Endothelial cell of umbilical vein (primary cell): ENCODE data around the gene DRAP1. TPM values are rescaled to one million over a fixed set of nuclear protein-coding genes. Genes with fewer than 3 reads are reported as not detected.
A peak's percentile ranks its signal among the peaks of the same experiment; 100 is the strongest.

Source experiments
- BruUV-seq: library from RNA; stranded (reverse); fragments of 400-500 nt; replicated peaks from 2 replicates; lab custom pipeline; 2021; lab: Mats Ljungman, UMichigan
- CTCF ChIA-PET: fragments of 300-600, 350-600 bp; sonication (Branson Sonifier 250); formaldehyde crosslinking; loops from one replicate; lab custom pipeline; 2021; ENCODE audit warnings: antibody characterized with exemption, inconsistent platforms; lab: Charles Lee
- POLR2A ChIA-PET: fragments of 300-600, 350-600 bp; sonication (Branson Sonifier 250); formaldehyde crosslinking; loops from one replicate; lab custom pipeline; 2021; ENCODE audit warnings: antibody characterized with exemption, inconsistent platforms; lab: Charles Lee
- DNase-seq: peaks from one replicate; pipeline ENCODE4 v3.0.0-alpha.2; 2011; ENCODE audit warnings: low read depth, low spot score
- FAIRE-seq: peaks from 2 replicates; lab custom pipeline; 2011; peaks lifted over from hg19 to GRCh38; lab: Jason Lieb, UNC
- H2AFZ ChIP-seq: 2 replicates; pipeline ENCODE4 v1.6.0; 2012; ENCODE audit warnings: low read depth, low read length, control low read depth, inconsistent platforms
- H3K27ac ChIP-seq: 2 replicates; pipeline ENCODE4 v1.5.1; 2011; ENCODE audit warnings: low read depth, mild to moderate bottlenecking, control low read depth, low read length, moderate library complexity; ENCODE audit not compliant: insufficient read depth
- H3K27me3 ChIP-seq, 2 experiments: 2 replicates each; pipeline versions ENCODE4 v1.6.0 to v1.6.1; 2011; ENCODE audit warnings: low read length in 2 of 2, mixed read lengths in 1 of 2; ENCODE audit not compliant: control insufficient read depth in 2 of 2, insufficient read depth in 2 of 2
- H3K36me3 ChIP-seq, 2 experiments: 2 replicates in 1 of 2; 3 replicates in 1 of 2; pipeline ENCODE4 v1.5.1; 2011; ENCODE audit warnings: low read length in 2 of 2, mild to moderate bottlenecking in 1 of 2, moderate library complexity in 1 of 2; ENCODE audit not compliant: control insufficient read depth in 2 of 2, insufficient read depth in 2 of 2; ENCODE audit errors: extremely low read depth in 1 of 2
- H3K4me1 ChIP-seq: 3 replicates; pipeline ENCODE4 v1.5.1; 2011; ENCODE audit warnings: mild to moderate bottlenecking, low read length; ENCODE audit not compliant: control insufficient read depth, insufficient read depth; ENCODE audit errors: extremely low read depth
- H3K4me2 ChIP-seq: 2 replicates; pipeline ENCODE4 v1.6.1; 2011; ENCODE audit warnings: low read length, control low read depth, mixed read lengths; ENCODE audit not compliant: insufficient read depth
- H3K4me3 ChIP-seq, 3 experiments: fragments of 200-600 bp in 1 of 3; sonication (generic), shearing (Covaris generic) in 1 of 3; replicated peaks in 1 of 3; 2 replicates each; pipeline ENCODE4 v1.5.1; 2011 to 2016; ENCODE audit warnings: control low read depth in 3 of 3, low read length in 3 of 3, mild to moderate bottlenecking in 2 of 3, inconsistent platforms in 1 of 3, low read depth in 1 of 3, moderate library complexity in 1 of 3; ENCODE audit not compliant: insufficient read depth in 1 of 3
- H3K79me2 ChIP-seq: 2 replicates; pipeline ENCODE4 v1.6.0; 2012; ENCODE audit warnings: low read length, inconsistent platforms; ENCODE audit not compliant: control insufficient read depth, insufficient read depth
- H3K9ac ChIP-seq: replicated peaks from 2 replicates; pipeline ENCODE3; 2011; ENCODE audit warnings: low read length, control low read depth; ENCODE audit not compliant: insufficient read depth; ENCODE audit errors: extremely low read depth
- H3K9me1 ChIP-seq: replicated peaks from 3 replicates; pipeline ENCODE4 v1.6.0; 2011; ENCODE audit warnings: mild to moderate bottlenecking, low read length; ENCODE audit not compliant: control insufficient read depth, insufficient read depth; ENCODE audit errors: extremely low read depth
- H3K9me3 ChIP-seq: replicated peaks from 2 replicates; pipeline ENCODE4 v1.5.1; 2012; ENCODE audit warnings: low read length, inconsistent platforms; ENCODE audit not compliant: control insufficient read depth, insufficient read depth
- H4K20me1 ChIP-seq: replicated peaks from 2 replicates; pipeline ENCODE3; 2011; ENCODE audit warnings: mild to moderate bottlenecking, low read length; ENCODE audit not compliant: control insufficient read depth, insufficient read depth; ENCODE audit errors: extremely low read depth
- FOS ChIP-seq: IDR thresholded peaks from 2 replicates; pipeline ENCODE4 v1.6.1; 2011; ENCODE audit warnings: mild to moderate bottlenecking, low read length, moderate library complexity, borderline replicate concordance; ENCODE audit not compliant: insufficient read depth
- GATA2 ChIP-seq: IDR thresholded peaks from 2 replicates; pipeline ENCODE4 v1.7.0; 2011; ENCODE audit warnings: low read depth, mild to moderate bottlenecking, moderate library complexity, mixed read lengths, low read length; ENCODE audit not compliant: insufficient read length, insufficient read depth
- JUN ChIP-seq: IDR thresholded peaks from 2 replicates; pipeline ENCODE4 v1.6.1; 2011; ENCODE audit warnings: borderline replicate concordance, low read depth; ENCODE audit not compliant: insufficient read length, insufficient read depth
- MYC ChIP-seq: IDR thresholded peaks from one replicate; pipeline ENCODE4 v1.6.1; 2011; ENCODE audit warnings: mild to moderate bottlenecking, low read depth, low read length
- POLR2A ChIP-seq: IDR thresholded peaks from 2 replicates; pipeline ENCODE4 v1.6.1; 2012; ENCODE audit warnings: low read depth, mild to moderate bottlenecking, control low read depth, low read length
- POLR2AphosphoS5 ChIP-seq: IDR thresholded peaks from 2 replicates; pipeline ENCODE4 v1.6.1; 2012; ENCODE audit warnings: low read depth, mild to moderate bottlenecking, control low read depth, low read length, moderate library complexity; ENCODE audit not compliant: insufficient read depth
- dilution Hi-C: fragments of 300-500 bp; cut with MboI; formaldehyde crosslinking; loops from one replicate; pipeline ENCODE4 v1.15.0; 2019; ENCODE audit warnings: low sequenced_read_pairs; ENCODE audit not compliant: extremely low pct_ligation_motif_present
- intact Hi-C: fragments of 100-400 bp; cut with micrococcal nuclease; formaldehyde crosslinking; loops from one replicate; pipeline ENCODE4 v1.10.0; 2022
- polyA plus RNA-seq, 4 experiments: library from polyadenylated mRNA; depleted of rRNA in 3 of 4; stranded (reverse) in 3 of 4; unstranded in 1 of 4; fragments of >200 nt; gene quantifications; 2 replicates each; pipeline versions ENCODE4 v1.2.1 to v1.2.3, GENCODE V29; 2011 to 2012; ENCODE audit warnings: missing spikeins in 1 of 4
- total RNA-seq: library from RNA; stranded (reverse); gene quantifications from 2 replicates; pipeline ENCODE4 v1.2.3, GENCODE V29; 2021
- TF ChIP-seq, protein P1 (sequence below): IDR thresholded peaks from 2 replicates; pipeline ENCODE4 v1.6.1; 2011; ENCODE audit not compliant: insufficient read depth, insufficient read length
- TF ChIP-seq, protein P2 (sequence below), 2 donors: IDR thresholded peaks; 1 replicate in 1 of 2; 2 replicates in 1 of 2; pipeline ENCODE4 v1.5.1; 2011; ENCODE audit warnings: low read length in 2 of 2, mild to moderate bottlenecking in 2 of 2, moderate library complexity in 2 of 2, control low read depth in 1 of 2, inconsistent platforms in 1 of 2, low read depth in 1 of 2; ENCODE audit not compliant: insufficient read depth in 1 of 2; ENCODE audit errors: extremely low read depth in 1 of 2

DRAP1 gene
- total and polyA plus RNA-seq, 2 donors (not counting 3 experiments of a cell fraction or from before 2014, with no cell fraction given) = 74.9 to 114 TPM

DNA sequence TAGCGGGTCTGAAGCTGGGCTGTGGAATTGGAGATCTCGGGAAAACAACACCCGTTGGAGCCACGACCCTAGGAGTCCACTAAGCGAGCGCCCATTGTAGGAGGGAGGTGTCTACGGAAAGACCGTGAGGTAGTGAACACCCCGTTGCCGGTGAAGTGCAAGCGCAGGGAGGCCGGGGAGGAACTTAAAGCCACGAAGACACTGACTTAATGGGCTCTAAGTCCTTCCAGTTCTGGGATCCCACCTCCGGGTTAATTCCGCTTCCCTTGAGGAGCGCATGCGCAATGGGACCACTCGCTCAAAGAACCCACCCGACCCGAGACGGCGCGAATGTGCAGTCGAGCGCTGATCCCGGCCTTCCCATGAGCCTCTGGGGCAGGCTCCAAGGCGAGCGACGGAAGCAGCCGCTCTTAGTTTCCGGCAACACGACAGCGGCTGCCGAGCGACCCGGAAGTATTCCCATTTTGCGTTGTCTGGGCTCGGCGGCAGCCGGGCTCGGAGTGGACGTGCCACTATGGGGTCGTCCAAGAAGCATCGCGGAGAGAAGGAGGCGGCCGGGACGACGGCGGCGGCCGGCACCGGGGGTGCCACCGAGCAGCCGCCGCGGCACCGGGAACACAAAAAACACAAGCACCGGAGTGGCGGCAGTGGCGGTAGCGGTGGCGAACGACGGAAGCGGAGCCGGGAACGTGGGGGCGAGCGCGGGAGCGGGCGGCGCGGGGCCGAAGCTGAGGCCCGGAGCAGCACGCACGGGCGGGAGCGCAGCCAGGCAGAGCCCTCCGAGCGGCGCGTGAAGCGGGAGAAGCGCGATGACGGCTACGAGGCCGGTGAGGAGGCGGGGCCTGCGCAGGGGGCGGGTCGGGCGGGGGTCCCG, 42.3 kb downstream of the DRAP1 start, which contains the start of gene SART1:
Gene SART1, plus strand, starts transcription at position 468 of the 874 bp plus-strand sequence. Its CDS starts 47 bp downstream, at position 515.
- Histone ChIP-seq H3K9ac (peak within 1 kb of the TSS; percentile 91), H2AFZ (peak within 1 kb of the TSS; percentile 79), H3K9me1 (no peaks in the 10 kb centered on the region), H3K27ac (peak within 1 kb of the TSS; percentile 78), H3K4me1 (peaks cover 11% of the 10 kb centered on the region), H3K9me3 (no peaks in the 10 kb centered on the region), H3K4me2 (peak within 1 kb of the TSS; percentile 96), H3K27me3 (no peaks in the 10 kb centered on the region), H4K20me1 (no peaks in the 10 kb centered on the region), H3K79me2 (peaks cover 28% of the 10 kb centered on the region), H3K36me3 (peaks cover 6 to 24% of the 10 kb centered on the region in 2 experiments), H3K4me3 (peak within 1 kb of the TSS; percentile 79 to 98 (median 90))
- DNase-seq (peak; percentile 99), FAIRE-seq (peak; percentile 99)
- peak; percentile 97 for TF ChIP-seq POLR2AphosphoS5
- TF ChIP-seq, protein P1, sequence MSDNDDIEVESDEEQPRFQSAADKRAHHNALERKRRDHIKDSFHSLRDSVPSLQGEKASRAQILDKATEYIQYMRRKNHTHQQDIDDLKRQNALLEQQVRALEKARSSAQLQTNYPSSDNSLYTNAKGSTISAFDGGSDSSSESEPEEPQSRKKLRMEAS = peak; percentile 66
- TF ChIP-seq POLR2A = peak; percentile 98
- TF ChIP-seq GATA2 = no peak
- TF ChIP-seq FOS = no peak
- TF ChIP-seq, protein P2, sequence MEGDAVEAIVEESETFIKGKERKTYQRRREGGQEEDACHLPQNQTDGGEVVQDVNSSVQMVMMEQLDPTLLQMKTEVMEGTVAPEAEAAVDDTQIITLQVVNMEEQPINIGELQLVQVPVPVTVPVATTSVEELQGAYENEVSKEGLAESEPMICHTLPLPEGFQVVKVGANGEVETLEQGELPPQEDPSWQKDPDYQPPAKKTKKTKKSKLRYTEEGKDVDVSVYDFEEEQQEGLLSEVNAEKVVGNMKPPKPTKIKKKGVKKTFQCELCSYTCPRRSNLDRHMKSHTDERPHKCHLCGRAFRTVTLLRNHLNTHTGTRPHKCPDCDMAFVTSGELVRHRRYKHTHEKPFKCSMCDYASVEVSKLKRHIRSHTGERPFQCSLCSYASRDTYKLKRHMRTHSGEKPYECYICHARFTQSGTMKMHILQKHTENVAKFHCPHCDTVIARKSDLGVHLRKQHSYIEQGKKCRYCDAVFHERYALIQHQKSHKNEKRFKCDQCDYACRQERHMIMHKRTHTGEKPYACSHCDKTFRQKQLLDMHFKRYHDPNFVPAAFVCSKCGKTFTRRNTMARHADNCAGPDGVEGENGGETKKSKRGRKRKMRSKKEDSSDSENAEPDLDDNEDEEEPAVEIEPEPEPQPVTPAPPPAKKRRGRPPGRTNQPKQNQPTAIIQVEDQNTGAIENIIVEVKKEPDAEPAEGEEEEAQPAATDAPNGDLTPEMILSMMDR (IDR thresholded peaks at IDR 0.05; ENCODE audit: extremely low read depth in 1 of 2, insufficient read depth in 1 of 2, low read depth in 1 of 2, low read length in 2 of 2) = no peak
- no peak for TF ChIP-seq JUN
- TF ChIP-seq MYC = no peak
- intact Hi-C loops (loop anchor here (1.0 kb wide), 4 partner anchors 41 to 102 kb away; partner anchors contain the start of genes BANF1, C11orf68, CCDC85B and DRAP1), dilution Hi-C loops (no loop called here)
- POLR2A ChIA-PET = interaction anchor here (1.4 kb wide), 1 partner anchor 71 kb away, joined by 3 read pairs; the partner anchor contains the start of gene CCDC85B
- BruUV-seq = TSS peak; percentile 96
- CTCF ChIA-PET = interaction anchor here (1.1 to 2.2 kb wide), 3 partner anchors 10 to 77 kb away, joined by 3 to 8 read pairs (median 6); partner anchors contain the start of gene FIBP
